Measurements from ENCODE around the gene VWA5B1. TPM values are rescaled to one million over a fixed set of nuclear protein-coding genes. Genes with fewer than 3 reads are reported as not detected.

Gene VWA5B1
- total RNA-seq, 1 donor from 2014 or later: not detected

DNA sequence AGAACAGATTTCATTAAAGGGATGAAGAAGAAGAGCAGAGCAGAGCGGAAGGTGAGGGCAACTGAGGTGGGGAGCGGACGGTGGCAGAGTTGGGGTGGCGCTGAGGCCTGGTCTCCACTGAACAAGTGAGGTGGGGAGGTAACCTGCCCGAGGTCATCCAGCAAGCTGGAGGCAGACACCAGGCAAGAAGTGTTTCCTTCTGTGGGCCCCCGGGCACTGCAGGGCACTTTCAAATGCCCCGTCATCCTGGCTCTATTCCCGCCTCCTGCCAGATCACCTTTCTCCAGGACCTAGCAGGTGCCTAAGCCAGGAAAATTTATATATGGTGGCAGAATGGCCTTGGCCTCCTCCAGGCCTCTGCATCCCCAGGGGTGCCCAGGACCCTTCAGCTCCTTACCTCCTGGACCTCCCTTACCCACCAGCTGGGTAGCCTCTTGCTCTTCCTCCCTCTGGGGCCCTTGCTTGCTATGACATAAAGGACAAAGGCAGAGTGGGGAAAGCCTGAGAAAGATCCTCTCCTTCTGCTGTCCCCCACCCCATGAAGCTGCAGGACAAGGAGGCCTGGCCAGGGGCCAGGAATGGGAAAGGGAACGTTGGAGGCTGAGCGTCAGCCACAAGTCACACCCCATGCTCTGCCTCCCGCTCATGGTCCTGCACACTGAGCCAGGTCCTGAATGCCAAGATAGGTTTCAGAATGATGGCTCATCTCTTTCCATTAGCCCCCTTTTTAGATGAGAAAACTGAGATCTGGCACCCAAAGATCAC lies 29.0 kb downstream of the VWA5B1 start:
- H3K4me1 ChIP-seq: no peaks in the 10 kb centered on the region
- H3K9me3 ChIP-seq: no peaks in the 10 kb centered on the region
- DNase-seq (ENCODE audit: low spot score in 2 of 2): no peak
- H3K4me3 ChIP-seq: no peak overlapping the region
- no peaks in the 10 kb centered on the region for H3K36me3 ChIP-seq
- peaks cover 3% of the 10 kb centered on the region for H3K27me3 ChIP-seq
- H3K27ac ChIP-seq: no peak overlapping the region
- TF ChIP-seq, protein P1, sequence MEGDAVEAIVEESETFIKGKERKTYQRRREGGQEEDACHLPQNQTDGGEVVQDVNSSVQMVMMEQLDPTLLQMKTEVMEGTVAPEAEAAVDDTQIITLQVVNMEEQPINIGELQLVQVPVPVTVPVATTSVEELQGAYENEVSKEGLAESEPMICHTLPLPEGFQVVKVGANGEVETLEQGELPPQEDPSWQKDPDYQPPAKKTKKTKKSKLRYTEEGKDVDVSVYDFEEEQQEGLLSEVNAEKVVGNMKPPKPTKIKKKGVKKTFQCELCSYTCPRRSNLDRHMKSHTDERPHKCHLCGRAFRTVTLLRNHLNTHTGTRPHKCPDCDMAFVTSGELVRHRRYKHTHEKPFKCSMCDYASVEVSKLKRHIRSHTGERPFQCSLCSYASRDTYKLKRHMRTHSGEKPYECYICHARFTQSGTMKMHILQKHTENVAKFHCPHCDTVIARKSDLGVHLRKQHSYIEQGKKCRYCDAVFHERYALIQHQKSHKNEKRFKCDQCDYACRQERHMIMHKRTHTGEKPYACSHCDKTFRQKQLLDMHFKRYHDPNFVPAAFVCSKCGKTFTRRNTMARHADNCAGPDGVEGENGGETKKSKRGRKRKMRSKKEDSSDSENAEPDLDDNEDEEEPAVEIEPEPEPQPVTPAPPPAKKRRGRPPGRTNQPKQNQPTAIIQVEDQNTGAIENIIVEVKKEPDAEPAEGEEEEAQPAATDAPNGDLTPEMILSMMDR (IDR thresholded peaks at IDR 0.05): no peak
- intact Hi-C loops (cut with DNase I): no loop called here

DNA sequence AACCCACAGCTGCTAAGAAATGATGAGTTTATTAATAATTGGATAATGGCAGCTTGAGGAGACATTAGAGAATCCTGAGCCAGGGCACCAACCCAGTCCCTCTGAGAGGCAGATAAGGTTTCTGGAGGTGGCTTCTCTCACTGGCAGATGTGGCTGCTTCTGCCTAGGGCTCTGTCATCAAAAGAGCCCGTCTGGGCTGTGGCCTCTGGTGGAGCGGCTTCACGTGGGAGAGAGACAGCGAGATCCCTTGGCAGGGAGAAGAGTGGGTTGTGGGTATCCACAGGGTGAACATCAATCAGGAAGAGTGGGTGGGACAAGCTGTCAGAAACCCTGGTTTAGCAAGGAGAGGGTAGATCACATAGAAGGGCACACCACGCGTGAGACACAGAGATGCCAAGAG lies 30.0 kb downstream of the VWA5B1 start:
- DNase-seq (ENCODE audit: low spot score in 2 of 2): no peak
- Histone ChIP-seq H3K27ac (no peak overlapping the region), H3K4me1 (no peaks in the 10 kb centered on the region), H3K9me3 (no peaks in the 10 kb centered on the region), H3K36me3 (no peaks in the 10 kb centered on the region), H3K4me3 (no peak overlapping the region), H3K27me3 (peaks cover 3% of the 10 kb centered on the region)
- TF ChIP-seq, protein P1 (IDR thresholded peaks at IDR 0.05): no peak
- intact Hi-C loops (cut with DNase I): no loop called here

DNA sequence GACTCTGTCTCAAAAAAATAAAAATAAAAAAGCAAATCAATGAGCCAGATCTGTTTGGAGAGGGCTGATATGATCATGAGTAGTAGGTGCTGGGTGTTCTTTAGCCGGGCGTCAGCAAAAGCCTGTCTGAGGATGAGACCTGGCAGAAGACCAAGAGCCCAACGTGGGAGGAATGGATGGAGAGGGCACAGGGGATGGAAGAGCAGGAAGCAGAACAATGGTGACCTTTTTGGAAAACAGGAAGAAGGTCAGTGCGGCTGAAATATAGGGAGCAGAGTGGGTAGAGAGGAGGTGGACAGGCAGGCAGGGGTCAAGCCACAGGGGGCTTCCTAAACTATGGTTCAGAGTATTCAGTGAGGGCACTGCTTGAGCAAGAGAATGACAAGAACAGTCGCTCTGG lies 30.9 kb downstream of the VWA5B1 start:
- DNase-seq (ENCODE audit: low spot score in 2 of 2): no peak
- no peak overlapping the region for H3K27ac ChIP-seq
- no peaks in the 10 kb centered on the region for H3K9me3 ChIP-seq
- TF ChIP-seq, protein P1 (IDR thresholded peaks at IDR 0.05): no peak
- intact Hi-C loops (cut with DNase I): no loop called here
- H3K27me3 ChIP-seq: peaks cover 3% of the 10 kb centered on the region
- no peak overlapping the region for H3K4me3 ChIP-seq
- no peaks in the 10 kb centered on the region for H3K36me3 ChIP-seq
- H3K4me1 ChIP-seq: no peaks in the 10 kb centered on the region

DNA sequence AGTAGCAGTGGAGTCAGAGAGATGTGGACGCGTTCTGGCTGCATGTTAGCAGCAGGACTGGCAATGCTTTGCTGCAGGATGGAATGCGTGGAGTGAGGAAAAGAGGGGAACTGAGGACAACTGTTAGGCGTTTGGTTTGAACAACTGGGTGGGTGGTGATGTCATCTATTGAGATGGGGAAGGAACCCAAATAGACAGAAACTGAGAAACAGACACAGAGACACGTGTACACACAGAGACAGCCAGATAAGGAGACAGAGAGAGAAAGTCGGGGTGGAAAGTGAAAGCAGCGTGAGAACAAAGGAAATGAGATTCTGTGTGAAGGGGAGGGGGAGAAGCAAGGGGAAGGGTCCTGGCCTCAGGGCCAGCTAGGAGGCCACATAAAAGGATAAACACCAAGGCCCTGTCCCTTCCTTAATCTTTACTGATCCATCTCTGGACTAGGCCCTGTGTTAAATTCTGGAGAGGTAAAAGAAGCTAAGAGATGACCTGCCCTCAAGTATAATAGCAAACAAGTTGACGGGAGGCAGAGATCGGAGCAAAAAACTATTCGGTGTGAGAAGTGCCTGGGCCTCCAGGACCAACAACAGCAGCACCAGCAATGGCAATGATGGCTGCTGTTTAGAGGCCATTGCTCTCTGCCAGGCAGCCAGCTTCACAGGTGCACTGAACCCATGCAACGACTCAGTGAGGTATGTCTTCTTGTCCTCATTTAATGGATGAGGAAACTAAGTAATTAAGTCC lies 31.6 kb downstream of the VWA5B1 start:
- Histone ChIP-seq H3K4me1 (no peaks in the 10 kb centered on the region), H3K27me3 (peaks cover 3% of the 10 kb centered on the region), H3K36me3 (no peaks in the 10 kb centered on the region), H3K4me3 (no peak overlapping the region), H3K27ac (no peak overlapping the region), H3K9me3 (no peaks in the 10 kb centered on the region)
- TF ChIP-seq, protein P1 (IDR thresholded peaks at IDR 0.05): no peak
- DNase-seq (ENCODE audit: low spot score in 2 of 2): no peak
- intact Hi-C loops (cut with DNase I): no loop called here

DNA sequence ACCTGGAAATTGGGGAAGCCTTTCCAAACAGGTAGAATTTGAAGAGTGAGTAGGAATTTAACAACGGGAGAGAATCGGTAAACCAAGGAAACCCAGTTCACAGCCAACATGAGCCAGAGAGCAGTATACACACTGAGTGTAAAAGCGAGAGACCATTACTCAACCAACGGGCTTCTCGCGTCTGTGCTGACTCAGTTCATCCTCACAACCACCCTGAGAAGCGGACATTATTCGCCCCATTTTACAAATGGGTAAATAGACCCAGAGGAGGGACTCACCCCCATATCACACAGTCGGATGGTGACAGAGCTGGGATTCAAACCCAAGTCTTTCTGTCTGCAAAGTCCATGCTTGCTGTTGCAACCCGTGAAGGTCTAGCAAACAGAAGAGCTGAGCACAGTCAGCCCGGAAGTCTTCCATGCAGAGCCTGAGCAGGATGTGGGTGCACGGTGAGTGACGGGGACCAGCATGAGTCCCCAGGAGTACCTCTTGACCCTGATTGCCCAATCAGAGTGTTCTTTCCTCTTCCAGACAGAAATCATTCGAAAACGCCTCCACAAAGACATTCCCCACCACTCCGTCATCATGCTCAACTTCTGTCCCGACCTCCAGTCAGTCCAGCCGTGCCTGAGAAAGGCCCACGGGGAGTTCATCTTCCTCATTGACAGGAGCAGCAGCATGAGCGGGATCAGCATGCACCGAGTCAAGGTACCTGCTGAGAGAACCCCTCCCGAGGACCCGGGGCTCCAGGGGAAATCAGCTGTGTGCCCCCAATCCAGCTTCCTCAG lies 32.3 kb downstream of the VWA5B1 start:
- intact Hi-C loops (cut with DNase I): no loop called here
- TF ChIP-seq, protein P1 (IDR thresholded peaks at IDR 0.05): no peak
- peaks cover 3% of the 10 kb centered on the region for H3K27me3 ChIP-seq

More for the DNA sequence above, 32.3 kb downstream of the VWA5B1 start:
- Histone ChIP-seq H3K9me3 (no peaks in the 10 kb centered on the region), H3K27ac (no peak overlapping the region), H3K4me1 (no peaks in the 10 kb centered on the region), H3K36me3 (no peaks in the 10 kb centered on the region), H3K4me3 (no peak overlapping the region)
- no peak for DNase-seq (ENCODE audit: low spot score in 2 of 2)

Measured in ascending aorta (tissue), 2 donors.